SK-N-MC (cell line): ENCODE data around the gene ERVK3-1.

Experiments used
- EZH2 ChIP-seq: fragments of 200-600 bp; sonication (generic); IDR thresholded peaks from one replicate; pipeline ENCODE4 v1.6.1; 2017; ENCODE audit warnings: antibody characterized with exemption
- POLR2AphosphoS5 ChIP-seq: IDR thresholded peaks from 2 replicates; pipeline ENCODE4 v1.6.1; 2012; ENCODE audit warnings: mild to moderate bottlenecking, low read depth, low read length, borderline replicate concordance

DNA sequence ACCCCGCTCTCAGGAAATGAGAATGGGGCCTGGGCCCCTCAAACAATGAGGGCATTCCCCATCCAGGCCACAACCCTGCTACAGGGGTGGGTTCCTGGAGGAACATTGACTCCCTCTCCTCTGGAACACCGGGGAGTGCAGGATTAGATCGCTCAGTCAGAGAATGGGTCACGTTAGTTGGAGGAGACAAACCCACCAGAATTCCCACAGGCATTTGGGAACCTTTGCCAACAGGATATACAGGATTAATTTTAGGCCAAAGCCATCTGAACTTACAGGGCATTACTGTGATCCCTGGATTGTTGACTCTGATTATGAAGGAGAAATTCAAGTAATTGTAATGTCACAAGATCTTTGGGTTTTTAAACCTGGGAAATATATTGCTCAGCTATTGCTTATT lies 2.6 kb downstream of the ERVK3-1 start:
- TF ChIP-seq POLR2AphosphoS5 (no peak), EZH2 (no peak)
